Activated CD4-positive, alpha-beta T cell treated with anti-CD3 and anti-CD28 coated beads, Interleukin-2, Interleukin-4, amounts not matched to agents 100 ng/mL and 50 ng/mL, durations not matched to agents 16 hours and 8 hours (primary cell): ENCODE results near the gene MOSMO.
"Not testable (repeated sequence)": the region's sequence is repeated elsewhere in the genome, so short reads cannot be mapped to it uniquely, and the experiment has no call there.

ENCODE experiments used
- DNase-seq: peaks from one replicate; pipeline ENCODE4 v3.0.0-alpha.2; 2020; ENCODE audit warnings: low spot score

The MOSMO gene

GRCh38 chr16:22007509-22008214 is at the start of gene MOSMO:
Gene MOSMO, plus strand, starts transcription at chr16:22008111. Its CDS starts 191 bp downstream, at chr16:22008302.
- DNase-seq: peak; percentile 62

GRCh38 chr16:21959050-21959449 is 48.9 kb upstream of the MOSMO start:
- peak; percentile 81 for DNase-seq

- peak; percentile 39 for DNase-seq
These were observed 45.4 kb upstream of the MOSMO start for GRCh38 chr16:21962475-21962874.

GRCh38 chr16:21963887-21964286 is 44.0 kb upstream of the MOSMO start:
- no peak for DNase-seq

GRCh38 chr16:21964353-21964752 is 43.6 kb upstream of the MOSMO start:
- DNase-seq: no peak

- DNase-seq: no peak
These were observed 36.1 kb upstream of the MOSMO start for GRCh38 chr16:21971856-21972255.

GRCh38 chr16:21973945-21974344 is 34.0 kb upstream of the MOSMO start:
- no peak for DNase-seq

- no peak for DNase-seq
These were observed 27.9 kb upstream of the MOSMO start for GRCh38 chr16:21980032-21980431.

- no peak for DNase-seq
These were observed 25.8 kb upstream of the MOSMO start for GRCh38 chr16:21982108-21982507.

- DNase-seq: no peak
These were observed 23.8 kb upstream of the MOSMO start for GRCh38 chr16:21984062-21984461.

- no peak for DNase-seq
These were observed 22.4 kb upstream of the MOSMO start for GRCh38 chr16:21985524-21985923.

- no peak for DNase-seq
These were observed 21.1 kb upstream of the MOSMO start for GRCh38 chr16:21986692-21987246.

GRCh38 chr16:21987498-21987897 is 20.4 kb upstream of the MOSMO start:
- no peak for DNase-seq

- DNase-seq: no peak
These were observed 18.8 kb upstream of the MOSMO start for GRCh38 chr16:21989133-21989532.

GRCh38 chr16:21989751-21990150 is 18.2 kb upstream of the MOSMO start:
- DNase-seq: no peak

GRCh38 chr16:21990381-21990944 is 17.4 kb upstream of the MOSMO start:
- DNase-seq: no peak

GRCh38 chr16:21991621-21992020 is 16.3 kb upstream of the MOSMO start:
- DNase-seq: peak; percentile 46

GRCh38 chr16:21994856-21995465 is 12.9 kb upstream of the MOSMO start:
- DNase-seq: no peak

GRCh38 chr16:21996923-21997696 is 10.8 kb upstream of the MOSMO start:
- no peak for DNase-seq

- DNase-seq: no peak
These were observed 10.0 kb upstream of the MOSMO start for GRCh38 chr16:21997697-21998480.

- no peak for DNase-seq
These were observed 6.3 kb upstream of the MOSMO start for GRCh38 chr16:22001591-22001990.

GRCh38 chr16:22002047-22002446 is 5.9 kb upstream of the MOSMO start:
- DNase-seq: not testable (repeated sequence)
